PC-9 (cell line): ENCODE measurements around the gene ORC4.

ENCODE experiments used
- CTCF ChIP-seq: fragments of 200-600 bp; sonication (generic); conservative IDR thresholded peaks from 2 replicates; pipeline ENCODE4 v1.6.1; 2017; ENCODE audit warnings: mixed run types, antibody characterized with exemption, mild to moderate bottlenecking, moderate library complexity
- EZH2 ChIP-seq: fragments of 200-600 bp; sonication (generic); IDR thresholded peaks from 2 replicates; pipeline ENCODE4 v1.8.0; 2017; ENCODE audit warnings: antibody characterized with exemption, low read depth

DNA sequence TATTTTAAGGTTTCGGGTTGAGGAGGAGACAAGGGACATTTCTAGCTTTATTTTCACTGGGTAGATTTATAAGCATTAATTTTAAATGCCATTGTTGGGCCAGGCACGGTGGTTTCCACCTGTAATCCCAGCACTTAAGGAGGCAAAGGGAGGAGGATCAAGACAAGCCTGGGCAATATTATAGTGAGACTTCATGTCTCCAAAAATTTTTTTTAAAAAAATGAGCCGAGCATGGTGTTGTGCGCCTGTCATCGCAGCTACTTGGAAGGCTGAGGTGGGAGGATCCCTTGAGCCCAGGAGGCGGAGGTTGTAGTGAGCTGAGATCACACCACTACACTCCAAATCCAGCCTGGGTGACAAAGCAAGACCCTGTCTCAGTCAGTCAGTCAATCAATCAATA is 45.4 kb upstream of the ORC4 start:
- TF ChIP-seq CTCF (no peak), EZH2 (no peak)
